ENCODE results near the gene IFITM2.

DNA sequence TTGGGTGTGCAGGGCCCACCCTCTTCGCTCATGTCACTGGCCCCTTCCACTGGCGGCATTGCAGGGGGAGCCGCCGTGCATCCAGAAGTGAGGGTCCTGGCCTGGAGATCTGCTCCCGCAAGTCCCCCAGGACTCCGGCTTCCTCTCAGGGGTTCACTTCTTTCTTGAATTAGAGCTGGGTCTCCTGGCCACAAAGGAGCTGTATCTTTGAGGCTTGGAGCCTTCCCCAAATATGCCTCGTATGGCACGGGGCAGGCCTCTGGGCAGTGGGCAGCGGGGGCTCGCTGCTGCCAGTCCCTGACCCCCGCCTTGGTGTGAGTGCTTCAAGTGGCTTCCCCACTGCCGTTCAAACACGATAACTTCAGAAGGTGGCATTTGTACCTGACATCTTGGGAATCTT is 20.4 kb downstream of the IFITM2 start:
- TF ChIP-seq, protein P1, sequence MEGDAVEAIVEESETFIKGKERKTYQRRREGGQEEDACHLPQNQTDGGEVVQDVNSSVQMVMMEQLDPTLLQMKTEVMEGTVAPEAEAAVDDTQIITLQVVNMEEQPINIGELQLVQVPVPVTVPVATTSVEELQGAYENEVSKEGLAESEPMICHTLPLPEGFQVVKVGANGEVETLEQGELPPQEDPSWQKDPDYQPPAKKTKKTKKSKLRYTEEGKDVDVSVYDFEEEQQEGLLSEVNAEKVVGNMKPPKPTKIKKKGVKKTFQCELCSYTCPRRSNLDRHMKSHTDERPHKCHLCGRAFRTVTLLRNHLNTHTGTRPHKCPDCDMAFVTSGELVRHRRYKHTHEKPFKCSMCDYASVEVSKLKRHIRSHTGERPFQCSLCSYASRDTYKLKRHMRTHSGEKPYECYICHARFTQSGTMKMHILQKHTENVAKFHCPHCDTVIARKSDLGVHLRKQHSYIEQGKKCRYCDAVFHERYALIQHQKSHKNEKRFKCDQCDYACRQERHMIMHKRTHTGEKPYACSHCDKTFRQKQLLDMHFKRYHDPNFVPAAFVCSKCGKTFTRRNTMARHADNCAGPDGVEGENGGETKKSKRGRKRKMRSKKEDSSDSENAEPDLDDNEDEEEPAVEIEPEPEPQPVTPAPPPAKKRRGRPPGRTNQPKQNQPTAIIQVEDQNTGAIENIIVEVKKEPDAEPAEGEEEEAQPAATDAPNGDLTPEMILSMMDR (IDR thresholded peaks at IDR 0.05), result no peak
- no peak for TF ChIP-seq POLR2A (IDR thresholded peaks at IDR 0.05)

Measured in uterus (tissue), 2 donors.